ENCODE results near the gene CLASP1.

DNA sequence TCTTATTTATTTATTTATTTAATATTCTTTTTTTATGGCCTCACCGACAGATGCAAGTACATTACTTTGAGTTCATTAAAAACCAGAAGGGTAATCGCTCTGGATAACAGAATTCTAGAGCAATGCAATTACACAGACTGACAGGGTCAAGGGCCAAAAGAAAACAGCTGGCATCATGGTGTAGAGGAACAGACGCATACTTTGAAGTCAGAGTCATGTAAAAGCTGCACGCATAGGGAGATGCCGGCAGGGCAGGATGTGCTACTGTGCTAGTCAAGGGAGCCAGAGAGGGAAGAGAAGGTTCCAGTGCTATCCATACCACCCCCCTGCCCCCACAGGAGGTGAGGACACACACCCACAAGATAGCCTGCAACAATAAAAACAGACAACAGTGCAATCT lies 249.1 kb downstream of the CLASP1 start:
- TF ChIP-seq TAF1 (IDR thresholded peaks at IDR 0.05; ENCODE audit: low read depth, low read length) = no peak
- TF ChIP-seq POLR2A (IDR thresholded peaks at IDR 0.05; ENCODE audit: low read depth, low read length) = no peak
- TF ChIP-seq POLR2AphosphoS5 (IDR thresholded peaks at IDR 0.05; ENCODE audit: low read depth, low read length) = no peak
- TF ChIP-seq PAX5 (IDR thresholded peaks at IDR 0.05; ENCODE audit: insufficient read depth, low read length, severe bottlenecking) = no peak

Data from GM12891 (cell line).